ENCODE measurements around the gene ARAP1. TPM values are rescaled to one million over a fixed set of nuclear protein-coding genes. Genes with fewer than 3 reads are reported as not detected.

The ARAP1 gene
- total and polyA plus RNA-seq, 2 donors (not counting 3 experiments of a cell fraction or from before 2014, with no cell fraction given), result 36.8 to 66.2 TPM

- H3K9me1 ChIP-seq (replicated peaks; ENCODE audit: control insufficient read depth, extremely low read depth, insufficient read depth, low read length), result no peaks in the 10 kb centered on the region
- H4K20me1 ChIP-seq (replicated peaks; ENCODE audit: control insufficient read depth, extremely low read depth, insufficient read depth, low read length), result no peaks in the 10 kb centered on the region
- no peaks in the 10 kb centered on the region for H3K27me3 ChIP-seq (ENCODE audit: control insufficient read depth in 2 of 2, insufficient read depth in 2 of 2, low read length in 2 of 2)
- ChIA-PET CTCF (interaction anchor here (0.8 to 13.1 kb wide), 9 partner anchors 12 to 215 kb away, joined by 3 to 339 read pairs (median 8); partner anchors contain the start of gene PDE2A), POLR2A (no interaction called here)
- H3K9me3 ChIP-seq (replicated peaks; ENCODE audit: control insufficient read depth, insufficient read depth, low read length), result no peaks in the 10 kb centered on the region
- no peak overlapping the region for H2AFZ ChIP-seq (ENCODE audit: low read depth, low read length)
- H3K27ac ChIP-seq (ENCODE audit: insufficient read depth, low read depth, low read length), result no peak overlapping the region
- peaks cover 2 to 28% of the 10 kb centered on the region in 2 experiments for H3K36me3 ChIP-seq (ENCODE audit: control insufficient read depth in 2 of 2, extremely low read depth in 1 of 2, insufficient read depth in 2 of 2, low read length in 2 of 2)
- no peak for DNase-seq (ENCODE audit: low read depth, low spot score)
- dilution Hi-C loops (cut with MboI; ENCODE audit: extremely low pct_ligation_motif_present, low sequenced_read_pairs), result no loop called here
- H3K4me2 ChIP-seq (ENCODE audit: insufficient read depth, low read length), result no peak overlapping the region
- H3K79me2 ChIP-seq (ENCODE audit: control insufficient read depth, insufficient read depth, low read length), result no peaks in the 10 kb centered on the region
- TF ChIP-seq CTCF (IDR thresholded peaks at IDR 0.05; ENCODE audit: extremely low read depth in 1 of 2, insufficient read depth in 1 of 2, low read depth in 1 of 2, low read length in 2 of 2), result no peak
- TF ChIP-seq EZH2 (IDR thresholded peaks at IDR 0.05; ENCODE audit: borderline replicate concordance, low read depth, low read length, severe bottlenecking), result no peak
- TF ChIP-seq POLR2AphosphoS5 (IDR thresholded peaks at IDR 0.05; ENCODE audit: insufficient read depth, low read depth, low read length), result no peak
- no peak for TF ChIP-seq FOS (IDR thresholded peaks at IDR 0.05; ENCODE audit: borderline replicate concordance, insufficient read depth, low read length)
- TF ChIP-seq JUN (IDR thresholded peaks at IDR 0.05; ENCODE audit: borderline replicate concordance, insufficient read depth, insufficient read length, low read depth), result no peak
- TF ChIP-seq GATA2 (IDR thresholded peaks at IDR 0.05; ENCODE audit: insufficient read depth, insufficient read length, low read depth, low read length), result no peak
- no peak for TF ChIP-seq MYC (IDR thresholded peaks at IDR 0.05; ENCODE audit: low read depth, low read length)
- TF ChIP-seq POLR2A (IDR thresholded peaks at IDR 0.05; ENCODE audit: low read depth, low read length), result no peak
- no peak for TF ChIP-seq MAX (IDR thresholded peaks at IDR 0.05; ENCODE audit: insufficient read depth, insufficient read length)
- no TSS peak for BruUV-seq (replicated peaks)
- H3K9ac ChIP-seq (replicated peaks; ENCODE audit: extremely low read depth, insufficient read depth, low read length), result no peak overlapping the region
- no peak for FAIRE-seq
- intact Hi-C loops (cut with micrococcal nuclease), result no loop called here
- H3K4me1 ChIP-seq (ENCODE audit: control insufficient read depth, extremely low read depth, insufficient read depth, low read length), result no peaks in the 10 kb centered on the region
- no peak overlapping the region for H3K4me3 ChIP-seq (replicated peaks in 1 of 3; ENCODE audit: insufficient read depth in 1 of 3, low read depth in 1 of 3, low read length in 3 of 3)
These were observed 66.4 kb downstream of the ARAP1 start for GRCh38 chr11:72685560-72686480.
